Endothelial cell of umbilical vein (primary cell): ENCODE data around the gene LRRC8D. TPM values are rescaled to one million over a fixed set of nuclear protein-coding genes. Genes with fewer than 3 reads are reported as not detected.

Source experiments
- BruUV-seq: library from RNA; stranded (reverse); fragments of 400-500 nt; replicated peaks from 2 replicates; lab custom pipeline; 2021; lab: Mats Ljungman, UMichigan
- CTCF ChIA-PET: fragments of 300-600, 350-600 bp; sonication (Branson Sonifier 250); formaldehyde crosslinking; loops from one replicate; lab custom pipeline; 2021; ENCODE audit warnings: antibody characterized with exemption, inconsistent platforms; lab: Charles Lee
- POLR2A ChIA-PET: fragments of 300-600, 350-600 bp; sonication (Branson Sonifier 250); formaldehyde crosslinking; loops from one replicate; lab custom pipeline; 2021; ENCODE audit warnings: antibody characterized with exemption, inconsistent platforms; lab: Charles Lee
- DNase-seq: peaks from one replicate; pipeline ENCODE4 v3.0.0-alpha.2; 2011; ENCODE audit warnings: low read depth, low spot score
- FAIRE-seq: peaks from 2 replicates; lab custom pipeline; 2011; peaks lifted over from hg19 to GRCh38; lab: Jason Lieb, UNC
- H2AFZ ChIP-seq: 2 replicates; pipeline ENCODE4 v1.6.0; 2012; ENCODE audit warnings: low read depth, low read length, control low read depth, inconsistent platforms
- H3K27ac ChIP-seq: 2 replicates; pipeline ENCODE4 v1.5.1; 2011; ENCODE audit warnings: low read depth, mild to moderate bottlenecking, control low read depth, low read length, moderate library complexity; ENCODE audit not compliant: insufficient read depth
- H3K27me3 ChIP-seq, 2 experiments: 2 replicates each; pipeline versions ENCODE4 v1.6.0 to v1.6.1; 2011; ENCODE audit warnings: low read length in 2 of 2, mixed read lengths in 1 of 2; ENCODE audit not compliant: control insufficient read depth in 2 of 2, insufficient read depth in 2 of 2
- H3K36me3 ChIP-seq, 2 experiments: 2 replicates in 1 of 2; 3 replicates in 1 of 2; pipeline ENCODE4 v1.5.1; 2011; ENCODE audit warnings: low read length in 2 of 2, mild to moderate bottlenecking in 1 of 2, moderate library complexity in 1 of 2; ENCODE audit not compliant: control insufficient read depth in 2 of 2, insufficient read depth in 2 of 2; ENCODE audit errors: extremely low read depth in 1 of 2
- H3K4me1 ChIP-seq: 3 replicates; pipeline ENCODE4 v1.5.1; 2011; ENCODE audit warnings: mild to moderate bottlenecking, low read length; ENCODE audit not compliant: control insufficient read depth, insufficient read depth; ENCODE audit errors: extremely low read depth
- H3K4me2 ChIP-seq: 2 replicates; pipeline ENCODE4 v1.6.1; 2011; ENCODE audit warnings: low read length, control low read depth, mixed read lengths; ENCODE audit not compliant: insufficient read depth
- H3K4me3 ChIP-seq, 3 experiments: fragments of 200-600 bp in 1 of 3; sonication (generic), shearing (Covaris generic) in 1 of 3; replicated peaks in 1 of 3; 2 replicates each; pipeline ENCODE4 v1.5.1; 2011 to 2016; ENCODE audit warnings: control low read depth in 3 of 3, low read length in 3 of 3, mild to moderate bottlenecking in 2 of 3, inconsistent platforms in 1 of 3, low read depth in 1 of 3, moderate library complexity in 1 of 3; ENCODE audit not compliant: insufficient read depth in 1 of 3
- H3K79me2 ChIP-seq: 2 replicates; pipeline ENCODE4 v1.6.0; 2012; ENCODE audit warnings: low read length, inconsistent platforms; ENCODE audit not compliant: control insufficient read depth, insufficient read depth
- H3K9ac ChIP-seq: replicated peaks from 2 replicates; pipeline ENCODE3; 2011; ENCODE audit warnings: low read length, control low read depth; ENCODE audit not compliant: insufficient read depth; ENCODE audit errors: extremely low read depth
- H3K9me1 ChIP-seq: replicated peaks from 3 replicates; pipeline ENCODE4 v1.6.0; 2011; ENCODE audit warnings: mild to moderate bottlenecking, low read length; ENCODE audit not compliant: control insufficient read depth, insufficient read depth; ENCODE audit errors: extremely low read depth
- H3K9me3 ChIP-seq: replicated peaks from 2 replicates; pipeline ENCODE4 v1.5.1; 2012; ENCODE audit warnings: low read length, inconsistent platforms; ENCODE audit not compliant: control insufficient read depth, insufficient read depth
- H4K20me1 ChIP-seq: replicated peaks from 2 replicates; pipeline ENCODE3; 2011; ENCODE audit warnings: mild to moderate bottlenecking, low read length; ENCODE audit not compliant: control insufficient read depth, insufficient read depth; ENCODE audit errors: extremely low read depth
- CTCF ChIP-seq, 2 donors: IDR thresholded peaks; 1 replicate in 1 of 2; 2 replicates in 1 of 2; pipeline ENCODE4 v1.5.1; 2011; ENCODE audit warnings: low read length in 2 of 2, mild to moderate bottlenecking in 2 of 2, moderate library complexity in 2 of 2, control low read depth in 1 of 2, inconsistent platforms in 1 of 2, low read depth in 1 of 2; ENCODE audit not compliant: insufficient read depth in 1 of 2; ENCODE audit errors: extremely low read depth in 1 of 2
- EZH2 ChIP-seq: IDR thresholded peaks from 2 replicates; pipeline ENCODE4 v1.6.1; 2012; ENCODE audit warnings: borderline replicate concordance, low read depth, mild to moderate bottlenecking, moderate library complexity, low read length, inconsistent platforms; ENCODE audit not compliant: severe bottlenecking
- FOS ChIP-seq: IDR thresholded peaks from 2 replicates; pipeline ENCODE4 v1.6.1; 2011; ENCODE audit warnings: mild to moderate bottlenecking, low read length, moderate library complexity, borderline replicate concordance; ENCODE audit not compliant: insufficient read depth
- GATA2 ChIP-seq: IDR thresholded peaks from 2 replicates; pipeline ENCODE4 v1.7.0; 2011; ENCODE audit warnings: low read depth, mild to moderate bottlenecking, moderate library complexity, mixed read lengths, low read length; ENCODE audit not compliant: insufficient read length, insufficient read depth
- JUN ChIP-seq: IDR thresholded peaks from 2 replicates; pipeline ENCODE4 v1.6.1; 2011; ENCODE audit warnings: borderline replicate concordance, low read depth; ENCODE audit not compliant: insufficient read length, insufficient read depth
- MAX ChIP-seq: IDR thresholded peaks from 2 replicates; pipeline ENCODE4 v1.6.1; 2011; ENCODE audit not compliant: insufficient read depth, insufficient read length
- MYC ChIP-seq: IDR thresholded peaks from one replicate; pipeline ENCODE4 v1.6.1; 2011; ENCODE audit warnings: mild to moderate bottlenecking, low read depth, low read length
- POLR2A ChIP-seq: IDR thresholded peaks from 2 replicates; pipeline ENCODE4 v1.6.1; 2012; ENCODE audit warnings: low read depth, mild to moderate bottlenecking, control low read depth, low read length
- POLR2AphosphoS5 ChIP-seq: IDR thresholded peaks from 2 replicates; pipeline ENCODE4 v1.6.1; 2012; ENCODE audit warnings: low read depth, mild to moderate bottlenecking, control low read depth, low read length, moderate library complexity; ENCODE audit not compliant: insufficient read depth
- dilution Hi-C: fragments of 300-500 bp; cut with MboI; formaldehyde crosslinking; loops from one replicate; pipeline ENCODE4 v1.15.0; 2019; ENCODE audit warnings: low sequenced_read_pairs; ENCODE audit not compliant: extremely low pct_ligation_motif_present
- intact Hi-C: fragments of 100-400 bp; cut with micrococcal nuclease; formaldehyde crosslinking; loops from one replicate; pipeline ENCODE4 v1.10.0; 2022
- polyA plus RNA-seq, 4 experiments: library from polyadenylated mRNA; depleted of rRNA in 3 of 4; stranded (reverse) in 3 of 4; unstranded in 1 of 4; fragments of >200 nt; gene quantifications; 2 replicates each; pipeline versions ENCODE4 v1.2.1 to v1.2.3, GENCODE V29; 2011 to 2012; ENCODE audit warnings: missing spikeins in 1 of 4
- total RNA-seq: library from RNA; stranded (reverse); gene quantifications from 2 replicates; pipeline ENCODE4 v1.2.3, GENCODE V29; 2021

Gene LRRC8D
- total and polyA plus RNA-seq, 2 donors (not counting 3 experiments of a cell fraction or from before 2014, with no cell fraction given) = 31.9 to 37.7 TPM

- Histone ChIP-seq H4K20me1 (no peaks in the 10 kb centered on the region), H3K79me2 (no peaks in the 10 kb centered on the region), H3K9me1 (no peaks in the 10 kb centered on the region), H3K27me3 (no peaks in the 10 kb centered on the region), H3K36me3 (no peaks in the 10 kb centered on the region), H3K27ac (no peak overlapping the region), H3K4me2 (no peak overlapping the region), H3K4me1 (no peaks in the 10 kb centered on the region), H3K9ac (no peak overlapping the region), H3K4me3 (no peak overlapping the region), H2AFZ (no peak overlapping the region), H3K9me3 (no peaks in the 10 kb centered on the region)
- FAIRE-seq = no peak
- dilution Hi-C loops = no loop called here
- TF ChIP-seq MAX = no peak
- no peak for TF ChIP-seq POLR2A
- TF ChIP-seq GATA2 = no peak
- no peak for TF ChIP-seq JUN
- TF ChIP-seq EZH2 = no peak
- no peak for TF ChIP-seq FOS
- TF ChIP-seq CTCF (IDR thresholded peaks at IDR 0.05; ENCODE audit: extremely low read depth in 1 of 2, insufficient read depth in 1 of 2, low read depth in 1 of 2, low read length in 2 of 2) = no peak
- TF ChIP-seq MYC = no peak
- no peak for TF ChIP-seq POLR2AphosphoS5
- BruUV-seq = no TSS peak
- ChIA-PET CTCF (interaction anchor here (0.8 to 1.8 kb wide), 5 partner anchors 8 to 67 kb away, joined by 3 to 6 read pairs (median 4); no protein-coding TSS in a partner anchor), POLR2A (no interaction called here)
- intact Hi-C loops = no loop called here
- DNase-seq = no peak
Measured at GRCh38 chr1:89918794-89919155, 97.9 kb downstream of the LRRC8D start.
